Hepatocyte (in vitro differentiated cells): ENCODE data around the gene ABCC6.
"Not testable (repeated sequence)": the region's sequence is repeated elsewhere in the genome, so short reads cannot be mapped to it uniquely, and the experiment has no call there.

Experiments
- CTCF ChIP-seq: fragments of 200-600 bp; sonication (generic); IDR thresholded peaks from 2 replicates; pipeline ENCODE4 v1.5.1; 2016; ENCODE audit warnings: antibody characterized with exemption, mild to moderate bottlenecking; ENCODE audit not compliant: poor library complexity
- EZH2 ChIP-seq: fragments of 200-600 bp; sonication (generic); IDR thresholded peaks from 2 replicates; pipeline ENCODE4 v1.6.1; 2016; ENCODE audit warnings: antibody characterized with exemption, mild to moderate bottlenecking, borderline replicate concordance
- EZH2phosphoT487 ChIP-seq: fragments of 200-600 bp; sonication (generic); IDR thresholded peaks from one replicate; pipeline ENCODE4 v1.6.1; 2018; ENCODE audit warnings: antibody characterized with exemption, mild to moderate bottlenecking, low read depth, moderate library complexity; ENCODE audit not compliant: unreplicated experiment, severe bottlenecking

GRCh38 chr16:16211404-16211803 lies 11.9 kb downstream of the ABCC6 start:
- TF ChIP-seq CTCF, EZH2phosphoT487, EZH2: not testable (repeated sequence)
